ENCODE results near the gene CANX.

GRCh38 chr5:179720222-179720621 lies 21.5 kb downstream of the CANX start:
- no peak for TF ChIP-seq POLR2A (IDR thresholded peaks at IDR 0.05)
- TF ChIP-seq, protein P1, sequence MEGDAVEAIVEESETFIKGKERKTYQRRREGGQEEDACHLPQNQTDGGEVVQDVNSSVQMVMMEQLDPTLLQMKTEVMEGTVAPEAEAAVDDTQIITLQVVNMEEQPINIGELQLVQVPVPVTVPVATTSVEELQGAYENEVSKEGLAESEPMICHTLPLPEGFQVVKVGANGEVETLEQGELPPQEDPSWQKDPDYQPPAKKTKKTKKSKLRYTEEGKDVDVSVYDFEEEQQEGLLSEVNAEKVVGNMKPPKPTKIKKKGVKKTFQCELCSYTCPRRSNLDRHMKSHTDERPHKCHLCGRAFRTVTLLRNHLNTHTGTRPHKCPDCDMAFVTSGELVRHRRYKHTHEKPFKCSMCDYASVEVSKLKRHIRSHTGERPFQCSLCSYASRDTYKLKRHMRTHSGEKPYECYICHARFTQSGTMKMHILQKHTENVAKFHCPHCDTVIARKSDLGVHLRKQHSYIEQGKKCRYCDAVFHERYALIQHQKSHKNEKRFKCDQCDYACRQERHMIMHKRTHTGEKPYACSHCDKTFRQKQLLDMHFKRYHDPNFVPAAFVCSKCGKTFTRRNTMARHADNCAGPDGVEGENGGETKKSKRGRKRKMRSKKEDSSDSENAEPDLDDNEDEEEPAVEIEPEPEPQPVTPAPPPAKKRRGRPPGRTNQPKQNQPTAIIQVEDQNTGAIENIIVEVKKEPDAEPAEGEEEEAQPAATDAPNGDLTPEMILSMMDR (IDR thresholded peaks at IDR 0.05) = no peak
